GM12878 (cell line): Measurements from ENCODE around the gene MRPL21.

Experiments used
- FOXM1 ChIP-seq: IDR thresholded peaks from 2 replicates; pipeline ENCODE4 v1.6.1; 2012; ENCODE audit warnings: low read depth, mild to moderate bottlenecking, inconsistent platforms, low read length, moderate library complexity
- POLR2A ChIP-seq: IDR thresholded peaks from 2 replicates; pipeline ENCODE4 v1.6.1; 2011; ENCODE audit warnings: low read depth, mild to moderate bottlenecking, low read length
- TCF7 ChIP-seq: IDR thresholded peaks from 2 replicates; pipeline ENCODE4 v1.6.1; 2014; ENCODE audit warnings: antibody characterized with exemption, borderline replicate concordance
- YY1 ChIP-seq: IDR thresholded peaks from 2 replicates; pipeline ENCODE4 v1.6.1; 2011; ENCODE audit warnings: low read depth, mild to moderate bottlenecking, low read length
- TF ChIP-seq, protein P1 (sequence below), 3 experiments: IDR thresholded peaks in 2 of 3; conservative IDR thresholded peaks in 1 of 3; 2 replicates each; pipeline ENCODE4 v1.5.1; 2011; ENCODE audit warnings: low read depth in 3 of 3, low read length in 3 of 3, mild to moderate bottlenecking in 3 of 3, control low read depth in 2 of 3, moderate library complexity in 2 of 3, inconsistent platforms in 1 of 3, mixed read lengths in 1 of 3; ENCODE audit not compliant: control insufficient read depth in 2 of 3, insufficient read depth in 1 of 3; ENCODE audit errors: extremely low read depth in 1 of 3

DNA sequence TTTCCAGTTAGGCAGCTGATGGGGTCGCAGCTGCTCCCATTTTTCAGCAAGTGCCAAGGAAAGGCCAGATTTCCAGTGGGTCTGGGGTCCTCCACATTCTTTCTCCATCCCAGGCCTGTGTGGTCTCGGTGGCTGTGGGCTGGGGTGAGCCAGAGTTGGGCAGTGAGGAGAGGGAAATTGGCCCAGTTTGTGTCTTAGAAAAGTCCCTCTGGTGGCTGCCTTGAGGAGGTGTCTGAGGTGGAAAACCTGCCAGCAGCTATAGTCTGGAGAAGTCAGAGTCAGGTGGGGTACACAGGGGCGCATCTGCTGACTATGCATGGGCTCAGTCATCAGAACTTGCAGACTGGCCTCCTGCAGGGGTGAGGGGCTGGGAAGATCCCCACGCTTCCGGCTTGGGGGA lies 46.6 kb upstream of the MRPL21 start:
- TF ChIP-seq, protein P1, sequence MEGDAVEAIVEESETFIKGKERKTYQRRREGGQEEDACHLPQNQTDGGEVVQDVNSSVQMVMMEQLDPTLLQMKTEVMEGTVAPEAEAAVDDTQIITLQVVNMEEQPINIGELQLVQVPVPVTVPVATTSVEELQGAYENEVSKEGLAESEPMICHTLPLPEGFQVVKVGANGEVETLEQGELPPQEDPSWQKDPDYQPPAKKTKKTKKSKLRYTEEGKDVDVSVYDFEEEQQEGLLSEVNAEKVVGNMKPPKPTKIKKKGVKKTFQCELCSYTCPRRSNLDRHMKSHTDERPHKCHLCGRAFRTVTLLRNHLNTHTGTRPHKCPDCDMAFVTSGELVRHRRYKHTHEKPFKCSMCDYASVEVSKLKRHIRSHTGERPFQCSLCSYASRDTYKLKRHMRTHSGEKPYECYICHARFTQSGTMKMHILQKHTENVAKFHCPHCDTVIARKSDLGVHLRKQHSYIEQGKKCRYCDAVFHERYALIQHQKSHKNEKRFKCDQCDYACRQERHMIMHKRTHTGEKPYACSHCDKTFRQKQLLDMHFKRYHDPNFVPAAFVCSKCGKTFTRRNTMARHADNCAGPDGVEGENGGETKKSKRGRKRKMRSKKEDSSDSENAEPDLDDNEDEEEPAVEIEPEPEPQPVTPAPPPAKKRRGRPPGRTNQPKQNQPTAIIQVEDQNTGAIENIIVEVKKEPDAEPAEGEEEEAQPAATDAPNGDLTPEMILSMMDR (IDR thresholded peaks at IDR 0.05 in 2 of 3, conservative IDR thresholded peaks at IDR 0.05 in 1 of 3; ENCODE audit: control insufficient read depth in 2 of 3, extremely low read depth in 1 of 3, insufficient read depth in 1 of 3, low read depth in 3 of 3, low read length in 3 of 3) = peak; percentile 17 to 39 (median 22); a peak in 2 of 6 replicates
- no peak for TF ChIP-seq FOXM1
- TF ChIP-seq POLR2A = no peak
- no peak for TF ChIP-seq YY1
- TF ChIP-seq TCF7 = no peak
